ENCODE results near the gene TRPC5OS.

GRCh38 chrX:111830571-111830970 is 45.4 kb upstream of the TRPC5OS start:
- TF ChIP-seq EZH2phosphoT487 (IDR thresholded peaks at IDR 0.05; ENCODE audit: low read depth, severe bottlenecking, unreplicated experiment) (no peak), CTCF (IDR thresholded peaks at IDR 0.05; ENCODE audit: poor library complexity) (no peak), EZH2 (IDR thresholded peaks at IDR 0.05; ENCODE audit: borderline replicate concordance) (no peak)

Measured in hepatocyte (in vitro differentiated cells).